ENCODE results near the gene NELL2. TPM values are rescaled to one million over a fixed set of nuclear protein-coding genes. Genes with fewer than 3 reads are reported as not detected.

NELL2 gene
- total RNA-seq, 4 donors from 2014 or later: 4.7 to 20.5 (median 9.3) TPM

DNA sequence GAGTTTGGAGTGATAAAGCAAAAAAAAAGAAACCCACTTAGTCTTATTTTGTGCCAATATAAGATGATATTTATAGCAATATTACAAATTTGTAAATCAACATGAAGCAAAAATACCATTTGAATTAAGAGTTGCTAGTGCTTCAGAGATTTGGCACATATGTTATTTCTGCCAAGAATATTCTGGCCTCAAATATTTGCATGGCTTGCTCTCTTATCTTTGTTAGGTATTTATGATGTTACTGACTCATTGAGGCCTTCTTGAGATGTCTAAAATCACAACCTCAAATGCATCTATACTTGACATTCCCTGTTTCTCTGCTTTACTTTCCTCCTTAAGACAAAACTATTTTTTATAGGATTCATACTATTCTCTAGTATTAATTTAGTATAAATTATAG is 301.5 kb downstream of the NELL2 start:
- no peaks in the 10 kb centered on the region for H3K9me3 ChIP-seq
- TF ChIP-seq EP300 (IDR thresholded peaks at IDR 0.05) (no peak), POLR2A (IDR thresholded peaks at IDR 0.05) (no peak), POLR2AphosphoS5 (IDR thresholded peaks at IDR 0.05) (no peak)
- TF ChIP-seq, protein P1, sequence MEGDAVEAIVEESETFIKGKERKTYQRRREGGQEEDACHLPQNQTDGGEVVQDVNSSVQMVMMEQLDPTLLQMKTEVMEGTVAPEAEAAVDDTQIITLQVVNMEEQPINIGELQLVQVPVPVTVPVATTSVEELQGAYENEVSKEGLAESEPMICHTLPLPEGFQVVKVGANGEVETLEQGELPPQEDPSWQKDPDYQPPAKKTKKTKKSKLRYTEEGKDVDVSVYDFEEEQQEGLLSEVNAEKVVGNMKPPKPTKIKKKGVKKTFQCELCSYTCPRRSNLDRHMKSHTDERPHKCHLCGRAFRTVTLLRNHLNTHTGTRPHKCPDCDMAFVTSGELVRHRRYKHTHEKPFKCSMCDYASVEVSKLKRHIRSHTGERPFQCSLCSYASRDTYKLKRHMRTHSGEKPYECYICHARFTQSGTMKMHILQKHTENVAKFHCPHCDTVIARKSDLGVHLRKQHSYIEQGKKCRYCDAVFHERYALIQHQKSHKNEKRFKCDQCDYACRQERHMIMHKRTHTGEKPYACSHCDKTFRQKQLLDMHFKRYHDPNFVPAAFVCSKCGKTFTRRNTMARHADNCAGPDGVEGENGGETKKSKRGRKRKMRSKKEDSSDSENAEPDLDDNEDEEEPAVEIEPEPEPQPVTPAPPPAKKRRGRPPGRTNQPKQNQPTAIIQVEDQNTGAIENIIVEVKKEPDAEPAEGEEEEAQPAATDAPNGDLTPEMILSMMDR (IDR thresholded peaks at IDR 0.05): no peak
- no peaks in the 10 kb centered on the region for H3K36me3 ChIP-seq
- H3K27ac ChIP-seq: no peak overlapping the region
- H3K4me3 ChIP-seq: no peak overlapping the region
- H3K4me1 ChIP-seq: no peaks in the 10 kb centered on the region
- DNase-seq (ENCODE audit: low spot score in 2 of 2): no peak
- H3K27me3 ChIP-seq: no peaks in the 10 kb centered on the region

DNA sequence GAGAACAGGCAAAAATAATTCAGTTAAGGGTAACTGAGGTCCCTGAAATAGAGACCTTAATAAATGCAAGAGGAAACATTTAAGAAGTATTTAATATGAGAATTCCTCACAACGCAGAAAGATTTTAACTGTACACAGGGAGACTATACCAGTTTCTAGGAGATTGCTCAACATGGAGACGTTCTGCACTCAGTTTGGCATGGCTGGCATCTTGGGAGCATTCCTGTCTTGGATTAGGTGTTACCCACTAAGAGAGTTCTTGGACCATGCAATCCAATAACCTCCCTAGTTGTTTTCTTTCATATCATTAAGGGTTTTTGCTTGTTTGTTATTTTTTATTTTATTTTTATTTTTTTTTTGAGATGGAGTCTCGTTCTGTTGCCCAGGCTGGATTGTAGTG is 302.4 kb downstream of the NELL2 start:
- no peak overlapping the region for H3K27ac ChIP-seq
- TF ChIP-seq, protein P1 (IDR thresholded peaks at IDR 0.05): no peak
- TF ChIP-seq EP300 (IDR thresholded peaks at IDR 0.05): no peak

GRCh38 chr12:44571006-44571550 is 305.0 kb downstream of the NELL2 start:
- TF ChIP-seq POLR2A (IDR thresholded peaks at IDR 0.05): no peak
- TF ChIP-seq EP300 (IDR thresholded peaks at IDR 0.05): no peak
- TF ChIP-seq, protein P1 (IDR thresholded peaks at IDR 0.05): no peak
- TF ChIP-seq POLR2AphosphoS5 (IDR thresholded peaks at IDR 0.05): no peak
- Histone ChIP-seq H3K4me1 (no peaks in the 10 kb centered on the region), H3K27ac (no peak overlapping the region), H3K4me3 (no peak overlapping the region), H3K36me3 (no peaks in the 10 kb centered on the region), H3K27me3 (no peaks in the 10 kb centered on the region), H3K9me3 (no peaks in the 10 kb centered on the region)
- DNase-seq (ENCODE audit: low spot score in 2 of 2): no peak
- 77% methylated on average over 2 of the region's 2 CpGs for WGBS

More for the DNA sequence above, 302.4 kb downstream of the NELL2 start:
- Histone ChIP-seq H3K9me3 (no peaks in the 10 kb centered on the region), H3K36me3 (no peaks in the 10 kb centered on the region), H3K4me1 (no peaks in the 10 kb centered on the region), H3K27me3 (no peaks in the 10 kb centered on the region), H3K4me3 (no peak overlapping the region)
- 71% methylated on average over 3 of the region's 3 CpGs for whole genome bisulfite sequencing
- DNase-seq (ENCODE audit: low spot score in 2 of 2): no peak

DNA sequence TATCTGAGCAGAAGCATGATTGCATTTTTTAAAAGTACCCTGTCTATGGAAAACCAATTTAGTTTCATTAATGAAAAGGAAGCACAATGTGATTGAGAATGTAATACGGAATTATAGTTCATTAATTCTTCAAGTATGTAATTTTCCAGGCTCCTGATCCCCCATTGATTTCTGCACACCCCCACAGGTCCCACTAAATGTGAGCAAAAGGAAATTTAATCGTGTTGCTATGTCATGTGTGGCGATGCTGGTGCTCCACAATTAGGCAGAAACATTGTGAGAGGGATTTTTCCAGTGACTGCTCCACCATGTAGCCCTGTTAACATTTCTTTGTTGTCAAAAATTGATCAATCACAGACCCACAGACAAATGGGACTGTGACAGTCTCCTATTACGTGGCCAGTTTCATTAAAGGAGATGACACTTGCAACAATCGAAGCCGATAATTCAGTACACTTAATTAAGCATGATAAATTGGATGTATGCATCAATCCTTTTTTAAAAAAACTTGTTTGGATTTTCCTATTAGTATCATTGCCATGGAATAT is 306.0 kb downstream of the NELL2 start:
- WGBS: 85% methylated on average over 6 of the region's 6 CpGs
- Histone ChIP-seq H3K36me3 (no peaks in the 10 kb centered on the region), H3K27me3 (no peaks in the 10 kb centered on the region), H3K4me1 (no peaks in the 10 kb centered on the region), H3K4me3 (no peak overlapping the region), H3K27ac (no peak overlapping the region), H3K9me3 (no peaks in the 10 kb centered on the region)
- DNase-seq (ENCODE audit: low spot score in 2 of 2): no peak
- TF ChIP-seq EP300 (IDR thresholded peaks at IDR 0.05) (no peak), POLR2A (IDR thresholded peaks at IDR 0.05) (no peak), POLR2AphosphoS5 (IDR thresholded peaks at IDR 0.05) (no peak)
- TF ChIP-seq, protein P1 (IDR thresholded peaks at IDR 0.05): no peak

GRCh38 chr12:44565163-44565562 is 311.0 kb downstream of the NELL2 start:
- no peak for TF ChIP-seq POLR2A (IDR thresholded peaks at IDR 0.05)
- TF ChIP-seq POLR2AphosphoS5 (IDR thresholded peaks at IDR 0.05): no peak
- TF ChIP-seq, protein P1 (IDR thresholded peaks at IDR 0.05): no peak
- TF ChIP-seq EP300 (IDR thresholded peaks at IDR 0.05): no peak
- DNase-seq (ENCODE audit: low spot score in 2 of 2): no peak
- Histone ChIP-seq H3K27ac (no peak overlapping the region), H3K4me3 (no peak overlapping the region), H3K36me3 (no peaks in the 10 kb centered on the region), H3K4me1 (no peaks in the 10 kb centered on the region), H3K27me3 (no peaks in the 10 kb centered on the region), H3K9me3 (no peaks in the 10 kb centered on the region)
- 87% methylated on average over 5 of the region's 5 CpGs for WGBS

All from suprapubic skin (tissue), 4 donors.